IPS-11a (cell line): Measurements from ENCODE around the gene ADAMTS6.

Experiments
- H3K4me3 ChIP-seq: one replicate; pipeline ENCODE4 v1.5.1; 2013; ENCODE audit warnings: low read depth, low read length, control low read depth

The ADAMTS6 gene

GRCh38 chr5:65151614-65152013 lies 330.1 kb downstream of the ADAMTS6 start:
- no peak overlapping the region for H3K4me3 ChIP-seq

- no peak overlapping the region for H3K4me3 ChIP-seq
Measured at GRCh38 chr5:65150599-65151304, 331.0 kb downstream of the ADAMTS6 start.

- H3K4me3 ChIP-seq: no peak overlapping the region
Measured at GRCh38 chr5:65149827-65150226, 331.9 kb downstream of the ADAMTS6 start.

GRCh38 chr5:65144136-65144871 lies 337.4 kb downstream of the ADAMTS6 start:
- H3K4me3 ChIP-seq: no peak overlapping the region

GRCh38 chr5:65142511-65143011 lies 339.2 kb downstream of the ADAMTS6 start:
- H3K4me3 ChIP-seq: no peak overlapping the region

DNA sequence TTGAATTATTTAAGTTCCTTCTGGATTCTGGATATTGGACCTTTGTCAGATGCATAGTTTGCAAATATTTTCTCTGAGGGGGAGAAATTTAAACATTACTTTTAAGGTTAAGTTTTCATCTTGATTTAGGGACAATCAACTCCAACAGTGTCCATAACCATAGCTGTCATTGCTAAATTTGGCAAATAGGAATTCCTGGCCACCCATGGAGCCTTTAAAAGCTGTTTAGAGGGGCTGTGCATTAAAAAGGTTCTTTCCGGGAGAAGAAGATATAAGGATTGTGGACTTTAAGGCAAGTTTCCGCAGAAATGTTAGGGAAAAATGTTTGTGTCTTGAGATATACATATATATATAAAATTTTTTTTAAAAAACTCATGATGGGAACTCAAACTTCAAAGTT lies 339.7 kb downstream of the ADAMTS6 start:
- H3K4me3 ChIP-seq: no peak overlapping the region

- no peak overlapping the region for H3K4me3 ChIP-seq
Measured at GRCh38 chr5:65141493-65141892, 340.2 kb downstream of the ADAMTS6 start.

DNA sequence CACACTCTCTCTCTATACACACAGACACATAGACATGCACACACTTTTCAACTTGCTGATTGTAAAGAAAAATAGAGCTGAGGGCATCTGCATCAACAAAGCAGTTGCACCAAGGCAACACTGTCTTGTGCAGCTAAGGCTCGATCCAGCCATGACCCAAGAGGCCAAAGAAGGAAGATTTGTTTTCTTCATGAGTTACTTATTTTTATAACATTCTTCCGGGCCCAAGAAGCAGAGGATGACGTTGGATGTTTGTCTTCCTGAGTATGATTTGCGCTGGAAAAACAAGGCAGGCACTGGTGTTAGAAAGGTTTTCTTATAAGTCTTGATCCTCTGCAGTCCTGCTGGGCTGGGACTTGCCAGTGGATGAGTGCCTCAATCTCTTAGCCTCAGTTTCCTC lies 344.1 kb downstream of the ADAMTS6 start:
- H3K4me3 ChIP-seq: no peak overlapping the region

DNA sequence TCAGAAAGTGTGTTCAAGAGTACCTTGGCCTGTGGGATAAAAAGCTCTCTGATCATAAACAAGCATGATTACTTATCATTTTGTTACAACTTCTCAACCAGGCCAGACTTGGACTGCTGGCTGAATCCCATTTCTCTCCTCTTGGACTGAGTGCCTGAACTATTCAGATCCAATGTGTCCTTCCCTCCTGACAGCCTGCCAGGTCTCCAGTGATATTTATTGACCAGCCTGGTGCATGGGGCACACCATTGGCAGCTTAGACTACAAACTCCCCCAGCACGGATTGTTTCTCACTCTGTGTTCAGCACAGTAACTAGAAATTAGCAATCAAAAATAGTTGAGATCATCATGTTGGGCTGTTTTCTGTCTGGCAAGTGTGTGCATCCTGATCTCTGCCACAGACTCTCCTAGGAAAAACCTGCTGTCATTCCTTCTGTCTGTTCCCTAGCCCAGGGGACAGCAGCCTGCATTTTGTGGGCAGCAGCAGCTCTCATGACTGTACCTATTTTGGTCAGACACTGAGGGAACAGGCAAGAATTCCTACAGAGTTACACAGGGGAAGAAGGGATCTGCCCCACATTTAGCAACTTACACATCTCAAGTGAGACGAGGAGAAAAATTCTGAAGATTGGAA lies 348.1 kb downstream of the ADAMTS6 start:
- H3K4me3 ChIP-seq: no peak overlapping the region

GRCh38 chr5:65132386-65132785 lies 349.3 kb downstream of the ADAMTS6 start:
- H3K4me3 ChIP-seq: no peak overlapping the region

DNA sequence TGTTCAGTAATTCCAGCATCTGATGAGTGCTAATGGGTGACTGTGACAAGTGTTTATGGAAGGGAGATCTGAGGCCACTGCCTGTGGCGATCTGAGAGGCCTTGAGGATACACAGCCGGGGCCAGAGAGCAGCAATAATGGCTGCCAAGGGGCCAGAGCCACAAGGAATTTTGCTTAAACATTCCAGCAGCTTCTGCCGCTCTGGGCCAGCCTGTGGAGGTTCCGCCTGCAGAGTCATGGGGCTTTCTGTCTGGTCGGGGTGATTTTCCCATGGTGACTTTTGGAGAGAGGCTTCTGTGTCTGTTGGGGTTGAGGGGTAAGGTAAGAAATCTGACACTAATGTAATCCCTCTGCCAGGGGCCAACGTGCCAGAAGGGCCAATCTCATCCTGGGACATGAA lies 353.5 kb downstream of the ADAMTS6 start:
- no peak overlapping the region for H3K4me3 ChIP-seq

GRCh38 chr5:65127161-65127901 lies 354.4 kb downstream of the ADAMTS6 start:
- no peak overlapping the region for H3K4me3 ChIP-seq

- no peak overlapping the region for H3K4me3 ChIP-seq
Measured at GRCh38 chr5:65126542-65127069, 355.1 kb downstream of the ADAMTS6 start.

DNA sequence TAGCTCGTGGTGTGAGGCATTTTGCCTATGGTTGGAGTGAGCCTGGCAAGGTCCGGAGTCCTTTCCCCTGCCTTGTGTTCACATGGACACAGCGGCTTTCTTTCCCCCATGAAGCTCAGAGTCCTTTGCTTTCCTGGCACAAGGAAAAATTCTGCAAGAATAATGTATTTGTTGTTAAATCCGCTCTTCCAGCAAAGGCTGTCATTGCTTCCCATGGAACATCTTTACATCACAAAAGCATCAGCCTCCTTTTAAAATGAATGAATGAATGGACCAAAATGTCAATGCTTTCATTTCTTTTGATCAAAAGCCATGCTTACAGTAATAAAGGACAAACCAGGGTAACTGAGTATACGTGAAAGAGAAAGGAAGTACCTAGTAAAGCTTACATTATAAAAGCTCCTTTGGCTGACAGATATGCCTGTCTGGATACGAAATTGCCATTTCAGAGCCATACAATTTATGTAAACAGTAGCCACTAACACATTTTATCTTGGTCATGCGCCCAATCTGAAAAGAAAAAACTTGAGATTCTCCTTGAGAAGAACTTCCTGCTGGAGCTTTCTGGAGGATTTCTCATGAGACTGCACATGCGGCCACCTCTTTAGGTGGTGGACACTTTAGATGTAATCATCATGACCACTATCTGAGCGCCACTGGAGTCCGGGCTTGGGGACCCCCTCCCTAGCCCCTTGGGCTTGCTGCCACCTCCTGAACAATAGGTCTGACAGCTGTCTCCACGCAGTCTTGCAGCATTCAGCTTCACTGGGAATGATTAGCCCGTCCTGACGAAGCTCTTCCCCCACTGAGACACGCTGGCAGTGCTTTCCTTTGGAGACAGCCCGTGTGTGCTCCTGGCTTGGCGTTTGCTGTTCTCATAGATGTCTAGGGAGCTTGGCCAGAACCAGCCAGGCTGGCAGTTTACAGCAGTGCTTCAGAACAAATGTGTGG lies 355.9 kb downstream of the ADAMTS6 start:
- no peak overlapping the region for H3K4me3 ChIP-seq

GRCh38 chr5:65121880-65122436 lies 359.8 kb downstream of the ADAMTS6 start:
- H3K4me3 ChIP-seq: no peak overlapping the region

DNA sequence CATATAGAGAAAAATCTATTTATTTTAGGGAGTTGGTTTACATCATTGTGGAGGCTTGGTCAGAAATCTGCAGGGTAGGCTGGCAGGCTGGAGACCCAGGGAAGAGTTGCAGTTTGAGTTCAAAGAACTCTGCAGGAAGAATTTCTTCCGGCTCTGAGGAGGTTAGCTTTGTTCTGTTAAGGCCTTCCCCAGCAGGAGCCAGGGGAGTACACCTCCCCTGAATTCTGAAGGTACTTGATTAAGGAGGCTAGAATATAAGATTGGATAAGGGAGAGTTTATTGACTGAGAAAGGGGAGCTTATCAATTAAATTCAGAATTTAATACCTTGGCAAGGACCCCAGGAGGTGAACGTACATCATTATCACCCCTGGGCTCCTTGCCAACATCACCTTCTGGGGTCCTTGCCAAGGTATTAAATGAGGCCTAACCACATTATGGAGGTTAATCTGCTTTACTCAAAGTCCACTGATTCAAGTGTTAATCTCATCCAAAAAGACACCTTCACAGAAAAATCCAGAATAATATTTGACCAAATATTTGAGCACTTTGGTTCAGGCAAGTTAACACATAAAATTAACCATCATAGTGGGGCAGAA lies 361.3 kb downstream of the ADAMTS6 start:
- H3K4me3 ChIP-seq: no peak overlapping the region

- no peak overlapping the region for H3K4me3 ChIP-seq
Measured at GRCh38 chr5:65117525-65117924, 364.2 kb downstream of the ADAMTS6 start.

DNA sequence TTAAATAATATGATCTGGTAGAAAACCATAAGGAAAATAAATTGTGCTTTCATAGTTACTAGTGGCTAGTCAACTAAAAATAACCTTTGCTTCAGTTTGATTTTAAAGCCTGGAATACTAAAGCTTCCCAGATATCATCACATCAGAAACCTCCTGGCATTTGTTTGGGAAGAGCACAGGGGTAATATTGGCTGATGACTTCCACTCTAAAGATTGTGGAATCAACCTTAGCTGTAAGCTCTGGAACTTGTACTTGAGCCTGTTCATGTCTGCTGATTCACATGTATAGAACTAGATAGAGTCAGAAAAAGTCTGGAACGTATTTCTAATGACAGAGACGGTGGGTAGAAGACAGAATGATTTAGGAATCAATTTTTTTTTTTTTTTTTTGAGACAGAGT lies 367.9 kb downstream of the ADAMTS6 start:
- no peak overlapping the region for H3K4me3 ChIP-seq
